GM23338 (cell line): ENCODE results near the gene CASP7. TPM values are rescaled to one million over a fixed set of nuclear protein-coding genes. Genes with fewer than 3 reads are reported as not detected.

ENCODE experiments used
- ATAC-seq: fragments of 200-7000 bp; cut with Tn5 transposase; 3 replicates; pipeline ENCODE4 v1.9.1; 2020
- DNase-seq: peaks from one replicate; pipeline ENCODE4 v3.0.0-alpha.2; 2015; ENCODE audit warnings: low spot score
- H2AFZ ChIP-seq: fragments of 200-600 bp; sonication (generic); 2 replicates; pipeline ENCODE4 v1.8.0; 2016; ENCODE audit warnings: antibody characterized with exemption, mild to moderate bottlenecking, moderate library complexity
- H3F3A ChIP-seq: fragments of 200-600 bp; sonication (generic); replicated peaks from 2 replicates; pipeline ENCODE4 v1.8.0; 2017; ENCODE audit warnings: antibody characterized with exemption, mixed run types, low read depth
- H3K27ac ChIP-seq: fragments of 200-600 bp; sonication (generic); 2 replicates; pipeline ENCODE4 v1.6.1; 2016; ENCODE audit warnings: low read depth
- H3K27me3 ChIP-seq: fragments of 200-600 bp; sonication (generic); 2 replicates; pipeline ENCODE4 v1.8.0; 2016; ENCODE audit warnings: mild to moderate bottlenecking, mixed run types, moderate library complexity; ENCODE audit not compliant: insufficient read depth
- H3K36me3 ChIP-seq: fragments of 200-600 bp; sonication (generic); 2 replicates; pipeline ENCODE4 v1.8.0; 2016; ENCODE audit warnings: mild to moderate bottlenecking; ENCODE audit not compliant: insufficient read depth
- H3K4me1 ChIP-seq: fragments of 200-600 bp; sonication (generic); 2 replicates; pipeline ENCODE4 v1.8.0; 2016; ENCODE audit warnings: mild to moderate bottlenecking, moderate library complexity; ENCODE audit not compliant: insufficient read depth
- H3K4me2 ChIP-seq: fragments of 200-600 bp; sonication (generic); 2 replicates; pipeline ENCODE4 v1.7.1; 2017; ENCODE audit warnings: mixed run types
- H3K4me3 ChIP-seq: fragments of 200-600 bp; sonication (generic); 2 replicates; pipeline ENCODE4 v1.6.1; 2016; ENCODE audit warnings: mixed run types
- H3K79me2 ChIP-seq: fragments of 200-600 bp; sonication (generic); replicated peaks from 2 replicates; pipeline ENCODE4 v1.8.0; 2017; ENCODE audit warnings: mild to moderate bottlenecking; ENCODE audit not compliant: insufficient read depth
- H3K9me2 ChIP-seq: fragments of 200-600 bp; sonication (generic); 2 replicates; pipeline ENCODE4 v1.8.0; 2017; ENCODE audit not compliant: insufficient read depth
- H4K20me1 ChIP-seq: fragments of 200-600 bp; sonication (generic); replicated peaks from 2 replicates; pipeline ENCODE4 v1.8.0; 2017; ENCODE audit warnings: mild to moderate bottlenecking; ENCODE audit not compliant: insufficient read depth
- H3K27ac Mint-ChIP-seq: 2 replicates; pipeline ENCODE4 v1.8.0; 2020; ENCODE audit warnings: inconsistent platforms, mild to moderate bottlenecking, moderate library complexity, mixed read lengths
- H3K27me3 Mint-ChIP-seq: 3 replicates; pipeline ENCODE4 v1.8.0; 2022; ENCODE audit warnings: low read depth, mild to moderate bottlenecking, moderate library complexity, mixed read lengths, inconsistent platforms; ENCODE audit not compliant: insufficient read depth, poor library complexity
- H3K36me3 Mint-ChIP-seq: 3 replicates; pipeline ENCODE4 v1.8.0; 2021; ENCODE audit warnings: low read depth, mild to moderate bottlenecking, inconsistent platforms, moderate library complexity, mixed read lengths
- H3K4me1 Mint-ChIP-seq: 3 replicates; pipeline ENCODE4 v1.8.0; 2020; ENCODE audit warnings: mild to moderate bottlenecking, inconsistent platforms, mixed read lengths
- H3K4me3 Mint-ChIP-seq: 3 replicates; pipeline ENCODE4 v1.8.0; 2021; ENCODE audit warnings: moderate library complexity, mild to moderate bottlenecking, inconsistent platforms, mixed read lengths
- H3K9me3 Mint-ChIP-seq: 3 replicates; pipeline ENCODE4 v1.8.0; 2020; ENCODE audit warnings: moderate library complexity, mild to moderate bottlenecking, inconsistent platforms, mixed read lengths
- CREB1 ChIP-seq: fragments of 250-450 bp; sonication (Bioruptor Pico); IDR thresholded peaks from 2 replicates; pipeline ENCODE4 v1.5.0; 2020; ENCODE audit warnings: low read depth, mild to moderate bottlenecking, moderate library complexity
- CTCF ChIP-seq, 2 experiments: fragments of 200-600 bp in 1 of 2; sonication (generic) in 1 of 2; conservative IDR thresholded peaks; 2 replicates each; pipeline versions ENCODE4 v1.5.1 to v1.6.1; 2016 to 2017; ENCODE audit warnings: antibody characterized with exemption in 2 of 2, low read depth in 2 of 2, mild to moderate bottlenecking in 2 of 2, moderate library complexity in 1 of 2
- ETS1 ChIP-seq: IDR thresholded peaks from 2 replicates; pipeline ENCODE4 v1.6.1; 2016; ENCODE audit warnings: antibody characterized with exemption
- EZH2 ChIP-seq: fragments of 200-600 bp; sonication (generic); IDR thresholded peaks from one replicate; pipeline ENCODE4 v1.8.0; 2017; ENCODE audit warnings: antibody characterized with exemption, mild to moderate bottlenecking, low read depth; ENCODE audit not compliant: unreplicated experiment
- POLR2AphosphoS5 ChIP-seq: IDR thresholded peaks from 2 replicates; pipeline ENCODE4 v1.6.1; 2016; ENCODE audit warnings: antibody characterized with exemption, low read depth
- STAT1 ChIP-seq: IDR thresholded peaks from one replicate; pipeline ENCODE4 v1.6.1; 2016; ENCODE audit warnings: antibody characterized with exemption; ENCODE audit not compliant: unreplicated experiment
- ZNF331 ChIP-seq: fragments of 250-450 bp; sonication (Bioruptor Pico); IDR thresholded peaks from 2 replicates; pipeline ENCODE4 v1.5.0; 2020; ENCODE audit warnings: low read depth, mild to moderate bottlenecking, moderate library complexity
- ZNF462 ChIP-seq: fragments of 250-450 bp; sonication (Bioruptor Pico); IDR thresholded peaks from 2 replicates; pipeline ENCODE4 v1.5.0; 2020; ENCODE audit warnings: mild to moderate bottlenecking, moderate library complexity
- polyA plus RNA-seq: library from polyadenylated mRNA; unstranded; fragments of >200 nt; fragmentation: Nextera tagmentation; extraction: Ambion mirVana; gene quantifications from 2 replicates; pipeline ENCODE4 v1.2.1, GENCODE V29; 2016
- total RNA-seq: library from RNA; depleted of rRNA; stranded (reverse); fragments of >200 nt; shearing (Covaris generic); gene quantifications from 2 replicates; pipeline ENCODE4 v1.2.3, GENCODE V29; 2014

CASP7 gene
- total and polyA plus RNA-seq, 2 experiments from 2014 or later, result 2.1 to 7.0 TPM

- no peak overlapping the region for H3K4me3 ChIP-seq
- no peaks in the 10 kb centered on the region for H3F3A ChIP-seq
- no peak overlapping the region for H3K4me2 ChIP-seq
- DNase-seq (no peak), ATAC-seq (no peak)
- TF ChIP-seq ETS1, result no peak
- no peak for TF ChIP-seq ZNF462 (CRISPR knock-in tag)
- TF ChIP-seq STAT1, result no peak
- TF ChIP-seq CREB1 (CRISPR knock-in tag), result no peak
- H3K79me2 ChIP-seq, result no peaks in the 10 kb centered on the region
- H3K9me2 ChIP-seq, result peaks cover 16% of the 10 kb centered on the region
- H3K27ac ChIP-seq, result no peak overlapping the region
- no peaks in the 10 kb centered on the region for H3K36me3 ChIP-seq
- no peak overlapping the region for H3K27ac Mint-ChIP-seq
- H3K4me3 Mint-ChIP-seq, result no peak overlapping the region
- no peak overlapping the region for H2AFZ ChIP-seq
- no peaks in the 10 kb centered on the region for H3K36me3 Mint-ChIP-seq
- no peaks in the 10 kb centered on the region for H3K4me1 ChIP-seq
- H4K20me1 ChIP-seq, result no peaks in the 10 kb centered on the region
- no peaks in the 10 kb centered on the region; the same call in 1 of the 3 replicates for H3K4me1 Mint-ChIP-seq
- H3K27me3 Mint-ChIP-seq, result peaks cover 4% of the 10 kb centered on the region
- H3K27me3 ChIP-seq, result no peaks in the 10 kb centered on the region
- H3K9me3 Mint-ChIP-seq, result no peaks in the 10 kb centered on the region
These were observed 31.9 kb upstream of the CASP7 start for GRCh38 chr10:113647812-113648211.

- H3K4me1 Mint-ChIP-seq, result no peaks in the 10 kb centered on the region; the same call in 1 of the 3 replicates
- H3K36me3 ChIP-seq, result no peaks in the 10 kb centered on the region
- H3K27me3 Mint-ChIP-seq, result peaks cover 4% of the 10 kb centered on the region
- no peak overlapping the region for H3K4me2 ChIP-seq
- no peaks in the 10 kb centered on the region for H3K36me3 Mint-ChIP-seq
- no peak overlapping the region for H3K27ac Mint-ChIP-seq
- no peak overlapping the region for H3K4me3 ChIP-seq
- H3K4me1 ChIP-seq, result no peaks in the 10 kb centered on the region
- no peaks in the 10 kb centered on the region for H3K9me3 Mint-ChIP-seq
- no peak overlapping the region for H2AFZ ChIP-seq
- H3K4me3 Mint-ChIP-seq, result no peak overlapping the region
- H3K27me3 ChIP-seq, result no peaks in the 10 kb centered on the region
- no peak overlapping the region for H3K27ac ChIP-seq
- no peaks in the 10 kb centered on the region for H3K79me2 ChIP-seq
- DNase-seq, result no peak
- peaks cover 16% of the 10 kb centered on the region for H3K9me2 ChIP-seq
- no peaks in the 10 kb centered on the region for H3F3A ChIP-seq
- no peaks in the 10 kb centered on the region for H4K20me1 ChIP-seq
- ATAC-seq, result no peak
- TF ChIP-seq CREB1 (CRISPR knock-in tag) (no peak), CTCF (conservative IDR thresholded peaks at IDR 0.05; ENCODE audit: low read depth in 2 of 2) (no peak), STAT1 (no peak), EZH2 (no peak), POLR2AphosphoS5 (no peak), ETS1 (no peak), ZNF331 (CRISPR knock-in tag) (no peak)
These were observed 31.2 kb upstream of the CASP7 start for GRCh38 chr10:113648478-113648877.
